GM15510 (cell line): ENCODE data around the gene DNAJC5.
A peak's percentile ranks its signal among the peaks of the same experiment; 100 is the strongest.

Experiments used
- POLR2A ChIP-seq: IDR thresholded peaks from 3 replicates; pipeline ENCODE4 v1.6.1; 2011; ENCODE audit warnings: borderline replicate concordance; ENCODE audit not compliant: insufficient read length; ENCODE audit errors: extremely low read depth

The DNAJC5 gene

DNA sequence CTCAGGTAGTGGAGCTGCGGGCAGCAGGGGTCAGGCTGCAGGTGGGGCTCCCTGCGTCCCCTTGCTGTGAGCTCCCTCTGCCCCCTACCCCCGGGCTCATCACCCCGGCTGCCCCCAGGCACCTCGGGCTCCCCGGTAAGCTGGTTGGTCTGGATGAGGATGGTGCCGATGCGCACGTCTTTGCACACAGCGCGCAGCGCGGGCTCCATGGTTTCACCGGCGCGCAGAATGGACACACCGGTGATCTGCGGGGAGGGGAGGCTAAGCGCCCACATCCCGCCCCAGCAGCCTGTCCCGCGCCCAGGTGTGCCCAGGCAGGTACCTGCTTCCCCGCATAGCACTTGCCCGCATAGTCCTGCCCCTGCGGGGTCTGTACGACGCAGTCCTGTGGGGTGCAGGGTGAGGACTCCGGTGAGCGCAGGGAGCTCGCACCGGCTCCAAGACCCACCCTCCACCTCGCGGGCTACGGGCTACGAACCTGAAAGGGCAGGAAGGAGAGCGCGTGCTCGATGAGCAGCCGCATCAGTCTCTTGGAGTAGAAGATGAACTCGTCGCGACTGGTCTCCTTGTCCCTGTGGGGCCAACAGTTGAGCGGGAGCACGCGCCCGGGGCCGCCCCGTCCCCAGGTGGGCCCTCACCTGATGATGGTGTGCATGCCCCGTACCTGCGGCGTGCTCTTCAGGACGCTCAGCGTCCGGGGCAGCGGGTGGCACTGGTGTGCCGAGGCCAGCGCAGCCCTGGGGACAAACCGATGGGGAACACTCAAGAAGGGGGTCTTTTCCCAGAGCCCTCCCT, 45.7 kb downstream of the DNAJC5 start:
- TF ChIP-seq POLR2A, result no peak

DNA sequence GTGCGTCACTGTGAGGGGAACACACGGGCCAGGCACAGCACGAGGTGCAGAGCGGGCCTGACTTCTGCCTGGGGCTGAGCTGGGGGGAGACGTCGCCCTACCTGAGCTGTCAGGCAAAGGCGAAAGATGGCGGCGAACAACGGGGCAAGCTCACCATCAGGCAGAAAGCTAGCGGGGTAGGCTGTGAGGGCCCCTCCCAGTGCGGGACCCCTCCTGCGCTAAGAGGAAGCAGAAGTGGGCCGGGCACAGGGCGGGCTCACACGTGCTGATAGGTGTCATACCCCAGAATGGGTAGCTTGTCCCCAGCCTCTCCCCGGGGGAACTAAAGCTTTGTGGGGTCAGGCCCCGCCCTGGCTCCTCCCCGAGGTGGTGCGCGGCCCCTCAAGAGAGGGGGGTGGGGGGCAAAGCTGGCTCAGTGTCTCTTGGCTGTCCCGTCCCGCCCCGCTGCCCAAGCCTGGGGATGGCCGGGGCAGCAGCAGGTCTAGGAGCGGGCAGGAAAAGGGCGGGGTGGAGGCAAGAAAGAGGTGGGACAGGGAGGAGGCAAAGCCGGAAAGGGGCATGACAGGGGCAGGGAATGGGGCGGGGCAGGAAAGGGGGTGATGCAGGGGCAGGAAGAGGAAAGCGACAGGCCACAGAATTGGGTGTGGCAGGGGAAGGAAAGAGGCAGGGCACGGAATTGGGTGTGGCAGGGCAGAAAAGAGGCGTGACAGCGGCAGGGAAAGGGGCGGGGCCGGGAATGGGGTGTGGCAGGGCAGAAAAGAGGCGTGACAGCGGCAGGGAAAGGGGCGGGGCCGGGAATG, 46.6 kb downstream of the DNAJC5 start:
- TF ChIP-seq POLR2A, result no peak

DNA sequence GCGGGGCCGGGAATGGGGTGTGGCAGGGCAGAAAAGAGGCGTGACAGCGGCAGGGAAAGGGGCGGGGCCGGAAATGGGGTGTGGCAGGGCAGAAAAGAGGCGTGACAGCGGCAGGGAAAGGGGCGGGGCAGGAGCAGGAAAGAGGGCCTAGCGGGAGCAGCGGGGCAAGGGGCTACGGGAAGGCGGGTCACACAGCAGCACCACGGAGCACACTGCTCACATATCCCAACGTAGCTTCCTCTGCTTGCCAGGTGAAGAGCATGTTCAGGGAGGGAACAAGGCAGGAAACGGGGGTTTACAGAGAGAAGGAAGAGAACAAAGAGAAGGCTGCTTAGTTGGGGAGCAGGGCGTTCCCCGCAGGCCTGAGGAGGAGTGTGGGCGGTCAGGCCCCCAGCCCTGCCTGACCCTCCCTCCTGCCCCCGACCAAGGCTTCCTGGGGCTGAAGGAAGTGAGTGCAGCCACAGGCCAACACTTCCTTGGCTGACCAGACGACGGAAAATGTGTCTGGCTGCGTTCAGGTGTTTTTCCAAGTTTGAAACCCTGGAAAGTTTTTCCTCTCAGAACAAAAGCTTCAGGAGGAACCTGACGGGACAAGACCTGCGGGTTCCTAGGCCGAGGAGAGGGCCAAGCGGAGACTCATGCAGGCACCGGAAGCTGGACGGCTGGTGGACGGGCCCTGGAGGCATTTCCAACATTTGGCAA, 47.5 kb downstream of the DNAJC5 start:
- TF ChIP-seq POLR2A, result no peak

DNA sequence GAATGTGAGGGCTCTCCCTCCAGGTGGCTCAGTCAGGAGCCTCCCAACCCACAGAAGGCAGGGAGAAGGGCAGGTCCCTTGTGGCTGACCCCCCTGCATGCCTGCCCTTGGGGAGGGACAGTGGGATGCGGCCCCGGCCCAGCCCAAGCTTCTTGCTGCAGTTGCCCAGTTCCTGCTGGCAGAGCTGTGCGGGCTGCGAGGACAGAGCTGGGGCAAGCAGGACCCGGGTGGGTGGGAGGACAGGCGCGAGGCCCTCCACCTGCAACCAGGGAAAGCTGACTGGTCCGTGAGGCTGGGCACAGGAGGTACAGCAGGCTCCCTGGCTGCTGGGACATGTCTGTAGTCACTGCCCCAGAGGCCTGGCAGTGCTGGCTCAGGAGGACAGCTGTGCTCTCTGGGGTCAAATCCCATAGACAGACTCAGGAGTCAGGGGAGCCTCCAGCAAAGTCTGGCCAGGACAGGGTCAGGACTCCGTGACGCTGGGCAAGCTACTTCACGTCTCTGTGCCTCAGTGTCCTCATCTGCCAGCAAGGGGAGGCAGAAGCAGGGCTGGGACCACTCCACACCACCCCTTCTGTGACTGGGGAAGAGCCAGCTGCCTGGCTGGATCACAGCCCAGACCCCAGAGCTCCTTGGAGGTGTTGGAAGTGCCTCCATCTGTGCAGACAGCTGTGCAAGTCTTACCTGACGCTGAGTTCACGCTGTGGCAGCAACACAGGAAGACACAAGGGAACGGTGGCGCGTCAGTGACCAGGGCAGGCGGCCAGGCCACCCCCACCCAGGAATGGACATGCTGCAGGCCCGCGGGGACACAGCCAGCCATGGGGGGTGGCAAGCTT, 48.3 kb downstream of the DNAJC5 start:
- no peak for TF ChIP-seq POLR2A

DNA sequence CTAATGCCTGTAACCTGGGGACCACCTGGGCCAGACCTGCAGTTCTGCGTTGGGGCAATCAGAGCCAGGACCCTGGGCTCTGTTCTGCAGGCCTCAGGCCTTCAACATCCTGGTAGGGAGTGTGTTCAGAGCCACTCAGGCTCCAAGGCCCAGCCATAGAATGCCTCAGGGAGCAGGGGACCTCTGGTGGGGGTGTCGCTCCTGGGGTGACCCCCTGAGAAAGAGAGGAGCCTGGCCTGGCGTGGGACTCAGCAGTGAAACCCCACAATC, 48.8 kb downstream of the DNAJC5 start:
- TF ChIP-seq POLR2A, result no peak

DNA sequence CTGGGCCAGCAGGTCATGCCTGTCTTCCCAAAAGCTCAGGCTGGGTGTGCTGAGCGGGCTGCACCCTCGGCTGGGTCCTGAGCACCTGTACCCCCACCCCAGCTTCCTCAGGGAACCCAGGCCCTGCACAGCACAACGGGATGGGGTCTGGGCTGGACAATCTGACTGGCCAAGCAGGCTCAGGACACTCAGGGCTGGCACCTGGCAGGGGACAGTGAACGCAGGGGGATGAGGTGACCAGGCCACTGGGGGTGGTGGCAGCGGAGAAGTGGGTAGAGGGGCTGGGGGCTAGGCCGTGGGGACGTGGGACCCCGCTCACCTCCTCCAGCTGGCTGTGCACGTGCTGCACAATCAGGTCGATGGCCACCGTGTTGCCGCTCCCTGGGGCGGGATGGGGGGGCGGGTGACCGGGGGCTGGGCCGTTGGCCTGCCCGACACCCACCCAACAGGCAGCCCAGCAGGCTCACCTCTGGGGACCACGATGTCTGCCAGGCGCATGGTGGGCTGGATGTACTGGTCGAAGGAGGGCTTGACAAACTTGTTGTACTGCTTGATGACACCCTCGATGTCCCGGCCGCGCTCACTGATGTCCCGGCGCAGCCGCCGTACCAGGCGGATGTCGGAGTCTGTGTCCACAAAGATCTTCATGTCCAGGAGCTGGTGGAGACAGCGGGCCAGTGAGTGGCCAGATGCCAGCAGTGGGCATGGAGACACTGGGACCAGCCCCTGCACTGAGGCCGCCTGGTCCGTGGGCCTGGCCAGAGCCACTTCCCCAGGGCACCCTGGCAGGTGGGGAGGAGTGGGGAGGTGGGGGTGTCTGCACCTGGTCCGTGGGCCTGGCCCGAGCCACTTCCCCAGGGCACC, 49.4 kb downstream of the DNAJC5 start:
- peak; percentile 16 for TF ChIP-seq POLR2A

DNA sequence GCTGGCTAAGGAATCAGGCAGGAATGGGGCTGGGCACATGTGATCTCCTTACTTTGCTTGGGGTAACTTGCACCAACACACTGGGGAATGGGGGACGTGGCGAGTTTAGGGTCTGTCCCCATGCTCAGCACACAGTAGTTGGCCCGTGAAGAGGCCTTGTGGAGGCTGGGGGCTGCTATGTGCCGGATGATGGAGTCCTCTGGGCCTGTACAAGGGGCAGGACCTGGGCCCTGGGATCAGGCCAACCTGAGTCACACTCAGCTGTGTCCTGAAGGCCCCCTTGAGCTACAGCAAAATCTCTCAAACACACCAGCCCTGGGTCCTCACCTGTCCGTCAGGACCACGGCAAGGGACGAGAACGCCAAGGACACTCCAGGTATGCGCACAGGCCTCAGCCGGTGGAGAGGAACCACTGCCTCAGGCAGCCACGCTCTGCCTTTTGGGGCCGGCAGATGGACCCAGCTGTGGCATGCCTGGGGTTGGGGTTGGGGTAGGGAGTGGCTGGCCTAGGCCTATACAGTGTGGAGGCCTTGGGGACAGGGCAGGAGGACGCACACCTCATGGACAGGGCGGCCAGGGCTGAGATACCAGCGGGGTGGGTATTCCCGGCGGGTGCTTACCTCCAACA, 50.2 kb downstream of the DNAJC5 start:
- no peak for TF ChIP-seq POLR2A

DNA sequence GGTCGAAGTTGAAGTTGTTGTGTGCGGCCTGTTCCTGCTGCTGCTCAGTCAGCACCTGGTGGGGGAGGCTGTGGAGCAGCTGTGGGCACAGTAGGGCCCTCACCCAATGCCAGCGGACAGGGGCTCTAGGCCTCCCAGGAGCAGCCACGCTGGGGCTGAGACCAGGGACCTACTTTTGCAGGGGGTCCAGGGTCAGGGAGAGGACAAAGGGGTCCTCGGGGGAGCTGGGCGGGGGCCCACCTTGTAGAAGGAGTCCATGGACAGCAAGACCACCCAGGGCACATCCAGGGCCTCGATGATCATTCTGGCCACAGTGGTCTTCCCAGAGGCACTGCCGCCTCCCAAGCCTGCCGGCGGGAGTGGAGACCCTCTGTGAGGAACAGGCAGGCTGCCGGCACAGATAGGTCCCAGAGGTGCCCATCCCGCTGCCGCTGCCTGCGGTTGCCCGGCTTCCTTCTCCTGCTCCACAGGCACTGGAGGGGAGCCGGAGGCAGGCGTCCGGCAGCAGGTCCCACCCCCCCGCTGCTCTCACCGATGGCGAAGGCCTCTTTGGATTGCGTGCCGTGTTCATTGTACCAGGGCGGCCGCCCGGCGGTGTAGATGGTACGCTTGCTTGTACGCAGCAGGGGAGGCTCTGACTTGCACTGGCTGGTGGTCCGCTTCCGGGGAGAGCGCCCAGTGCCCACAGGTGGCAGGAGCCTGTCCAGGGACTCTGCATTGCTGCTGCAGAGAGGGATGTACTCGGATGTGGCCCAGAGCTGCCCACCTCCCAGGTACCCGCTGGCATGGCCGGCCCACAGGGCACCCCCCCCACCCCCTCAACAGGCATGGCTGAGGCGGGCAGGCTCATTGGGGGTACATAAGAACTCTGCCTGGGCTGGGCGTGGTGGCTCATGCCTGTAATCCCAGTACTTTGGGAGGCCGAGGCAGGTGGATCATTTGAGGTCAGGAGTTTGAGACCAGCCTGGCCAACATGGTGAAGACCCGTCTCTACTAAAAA, 51.3 kb downstream of the DNAJC5 start:
- no peak for TF ChIP-seq POLR2A

DNA sequence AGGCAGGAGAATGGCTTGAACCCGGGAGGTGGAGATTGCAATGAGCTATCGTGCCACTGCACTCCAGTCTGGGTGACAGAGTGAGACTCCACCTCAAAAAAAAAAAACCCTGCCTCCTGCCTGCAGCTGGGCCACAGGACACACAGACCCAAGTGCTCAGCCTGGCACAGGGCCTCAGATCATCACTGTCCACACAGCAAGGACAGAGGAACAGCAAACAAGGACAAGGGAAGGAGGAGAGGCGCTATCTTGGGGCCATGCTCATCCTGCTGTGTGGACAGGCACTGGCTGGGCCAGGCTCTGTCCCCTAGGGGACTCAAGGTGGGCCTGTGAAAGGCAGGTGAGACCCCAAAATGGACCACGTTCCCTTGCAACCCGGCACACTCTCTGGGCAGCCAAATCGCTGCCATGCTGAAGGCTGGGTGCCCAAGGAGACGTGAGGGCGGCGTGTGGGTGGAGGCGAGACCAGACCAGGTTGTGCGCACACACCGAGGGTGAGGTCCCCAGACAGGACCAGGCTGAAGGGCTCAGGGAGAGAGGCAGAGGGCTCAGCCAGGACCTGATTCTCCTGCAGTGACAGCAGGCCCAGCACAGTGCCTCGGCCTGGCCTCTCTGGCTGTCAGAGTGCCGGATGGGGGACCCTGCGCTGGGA, 52.2 kb downstream of the DNAJC5 start:
- no peak for TF ChIP-seq POLR2A

DNA sequence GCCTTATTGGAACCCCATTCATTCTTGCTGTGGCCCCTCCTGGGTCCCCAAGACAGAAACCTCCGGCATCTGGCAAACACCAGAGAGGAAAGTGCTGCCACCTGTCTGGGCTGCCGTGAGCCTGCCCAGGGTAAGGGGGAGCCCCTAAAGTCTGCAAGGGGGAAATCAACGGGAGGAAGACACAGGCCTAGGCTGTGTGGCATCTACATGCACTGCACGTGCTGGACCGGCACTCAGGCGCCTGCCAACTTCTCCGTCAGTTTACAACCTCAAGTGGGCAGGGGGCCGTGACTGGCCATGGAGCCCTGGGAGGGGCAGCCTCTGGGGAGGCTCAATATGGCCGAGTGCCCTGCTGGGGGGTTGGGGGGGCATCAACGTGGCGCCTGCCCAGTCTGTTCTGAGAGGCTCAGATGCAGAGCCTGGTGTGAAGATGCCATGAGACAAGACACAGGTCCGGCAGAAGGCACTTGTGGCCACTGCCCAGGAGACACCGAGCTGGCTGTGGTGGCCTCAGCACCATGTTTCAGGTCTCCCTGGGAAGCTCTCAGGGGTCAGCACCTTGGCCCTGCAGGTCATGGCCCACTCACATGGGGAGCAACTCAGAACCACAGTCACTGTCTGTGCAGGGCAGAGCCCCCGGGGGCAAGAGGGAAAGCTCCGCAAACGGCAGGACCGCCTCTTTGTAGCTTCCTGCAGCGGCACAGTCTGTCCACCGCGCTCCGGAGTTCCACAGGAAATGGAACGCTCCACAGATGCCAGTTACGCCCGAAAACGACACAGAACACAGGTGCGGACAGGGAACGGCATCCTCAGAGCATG, 52.9 kb downstream of the DNAJC5 start:
- TF ChIP-seq POLR2A, result no peak
